ENCODE measurements around the gene TMEM30B. TPM values are rescaled to one million over a fixed set of nuclear protein-coding genes. Genes with fewer than 3 reads are reported as not detected.

The TMEM30B gene
- total and polyA plus RNA-seq, 9 of the 15 experiments (the other 6 are each of a cell fraction or from before 2014, with no cell fraction given): 0.04 TPM; not detected in 8

GRCh38 chr14:61269321-61270083 is 11.6 kb downstream of the TMEM30B start:
- Histone ChIP-seq H3K9me3 (replicated peaks; ENCODE audit: control insufficient read depth, insufficient read depth, low read depth, low read length) (no peaks in the 10 kb centered on the region), H3K79me2 (ENCODE audit: control insufficient read depth, insufficient read depth, low read length) (no peaks in the 10 kb centered on the region), H2AFZ (ENCODE audit: low read depth, low read length) (peak overlapping the region; percentile 40; the same call in 1 of the 2 replicates), H4K20me1 (replicated peaks; ENCODE audit: control insufficient read depth, insufficient read depth, low read length) (no peaks in the 10 kb centered on the region), H3K36me3 (ENCODE audit: control insufficient read depth, insufficient read depth, low read length) (no peaks in the 10 kb centered on the region), H3K27ac (ENCODE audit: extremely low read depth, low read depth, low read length) (no peak overlapping the region), H3K9me1 (ENCODE audit: control insufficient read depth, insufficient read depth, low read length) (no peaks in the 10 kb centered on the region), H3K4me2 (ENCODE audit: insufficient read depth, low read length) (peak overlapping the region; percentile 54; the same call in 1 of the 2 replicates), H3K4me1 (replicated peaks in 1 of 2; ENCODE audit: control insufficient read depth in 2 of 2, insufficient read depth in 2 of 2, low read length in 2 of 2) (no peaks in the 10 kb centered on the region), H3K4me3 (no peak overlapping the region), H3K9ac (ENCODE audit: insufficient read depth in 1 of 2, low read depth in 2 of 2, low read length in 2 of 2) (peak overlapping the region in 1 of 2 experiments; percentile 86; a peak in 2 of 4 replicates), H3K27me3 (ENCODE audit: control insufficient read depth in 2 of 2, insufficient read depth in 2 of 2, low read length in 2 of 2) (peaks cover 0 to 7% of the 10 kb centered on the region in 2 experiments; a peak in 2 of 5 replicates)
- intact Hi-C loops (cut with micrococcal nuclease): loop anchor here (1.0 kb wide), 1 partner anchor 17 kb away; no protein-coding TSS in a partner anchor
- DNase-seq (ENCODE audit: extremely low read depth in 1 of 4, low spot score in 3 of 4) (peak; percentile 23 to 71 (median 36)), FAIRE-seq (peak; percentile 85), ATAC-seq (peak; percentile 90)
- CTCF ChIA-PET (ENCODE audit: low intra/inter-chr PET ratio): no interaction called here
- POLR2A ChIA-PET: no interaction called here
- no TSS peak for BruUV-seq (replicated peaks)
- 1% methylated on average over 19 of the region's 21 CpGs for WGBS (ENCODE audit: insufficient coverage, low coverage, missing lambda C conversion rate)
- in situ Hi-C loops (cut with MboI): no loop called here
- TF ChIP-seq ZFP91 (CRISPR knock-in tag; IDR thresholded peaks at IDR 0.05) (no peak), REST (IDR thresholded peaks at IDR 0.05; ENCODE audit: borderline replicate concordance) (peak; percentile 40; the same call in 1 of the 2 replicates), REST (CRISPR knock-in tag; IDR thresholded peaks at IDR 0.05; ENCODE audit: low read depth) (no peak), ZNF184 (CRISPR knock-in tag; IDR thresholded peaks at IDR 0.05) (no peak), CTCF (IDR thresholded peaks at IDR 0.05 in 2 of 3, conservative IDR thresholded peaks at IDR 0.05 in 1 of 3; ENCODE audit: insufficient read depth in 2 of 3, low read depth in 1 of 3, low read length in 3 of 3) (peak; percentile 59 to 71 (median 65); a peak in 5 of 6 replicates), NFIC (IDR thresholded peaks at IDR 0.05) (peak; percentile 63), SMC3 (conservative IDR thresholded peaks at IDR 0.05; ENCODE audit: insufficient read depth, low read depth, low read length) (peak; percentile 52)

All from K562 (cell line).